Stomach (tissue), 4 donors: ENCODE measurements around the gene CALML6.

Source experiments
- CTCF ChIP-seq, 7 experiments: fragments of 450-650 bp in 4 of 7; fragments of 200-600 bp in 3 of 7; sonication (generic) in 3 of 7; IDR thresholded peaks; one replicate each; pipeline ENCODE4 v1.5.1; 2016 to 2019; ENCODE audit warnings: antibody characterized with exemption in 7 of 7, control low read depth in 2 of 7, mild to moderate bottlenecking in 1 of 7
- POLR2A ChIP-seq, 4 donors: fragments of 450-650 bp; IDR thresholded peaks; one replicate each; pipeline ENCODE4 v1.6.1; 2016; ENCODE audit warnings: antibody characterized with exemption in 4 of 4, control low read depth in 2 of 4, mild to moderate bottlenecking in 1 of 4, moderate library complexity in 1 of 4
- POLR2AphosphoS5 ChIP-seq, 3 donors: sonication (generic); formaldehyde crosslinking; IDR thresholded peaks; one replicate each; pipeline ENCODE4 v1.6.1; 2016; ENCODE audit warnings: antibody characterized with exemption in 3 of 3

GRCh38 chr1:1960480-1961196 is 45.6 kb downstream of the CALML6 start:
- TF ChIP-seq CTCF (IDR thresholded peaks at IDR 0.05) (no peak), POLR2AphosphoS5 (IDR thresholded peaks at IDR 0.05) (no peak), POLR2A (IDR thresholded peaks at IDR 0.05) (no peak)
